ENCODE data around the gene FAM216A.
"Not testable (repeated sequence)": the region's sequence is repeated elsewhere in the genome, so short reads cannot be mapped to it uniquely, and the experiment has no call there.

Gene FAM216A

GRCh38 chr12:110503432-110503831 lies 34.8 kb downstream of the FAM216A start:
- TF ChIP-seq CTCF (IDR thresholded peaks at IDR 0.05) (no peak), ZFX (IDR thresholded peaks at IDR 0.05; ENCODE audit: borderline replicate concordance) (no peak)
- no peak overlapping the region for H3K27ac ChIP-seq

DNA sequence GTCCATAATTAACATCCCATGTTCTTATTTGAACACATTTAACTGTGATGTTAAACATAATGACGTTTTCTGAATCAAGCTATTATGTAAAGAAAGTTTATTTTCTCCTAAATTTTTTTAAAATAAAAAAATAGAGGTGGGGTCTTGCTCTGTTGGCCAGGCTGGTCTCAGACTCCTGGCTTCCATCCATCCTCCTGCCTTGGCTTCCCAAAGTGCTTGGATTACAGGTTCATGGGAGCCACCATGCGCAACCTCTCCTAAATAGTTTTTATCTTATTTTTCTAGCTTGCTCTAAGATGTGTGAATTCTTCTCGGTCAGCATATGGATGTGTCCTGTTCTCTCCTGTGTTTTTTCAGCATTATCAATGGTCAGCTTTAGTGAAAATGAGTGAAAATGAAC lies 36.7 kb downstream of the FAM216A start:
- no peak for TF ChIP-seq ZFX (IDR thresholded peaks at IDR 0.05; ENCODE audit: borderline replicate concordance)
- TF ChIP-seq CTCF (IDR thresholded peaks at IDR 0.05): no peak
- no peak overlapping the region for H3K27ac ChIP-seq

- H3K27ac ChIP-seq: no peak overlapping the region
- TF ChIP-seq CTCF (IDR thresholded peaks at IDR 0.05) (no peak), ZFX (IDR thresholded peaks at IDR 0.05; ENCODE audit: borderline replicate concordance) (no peak)
Observed at GRCh38 chr12:110508071-110508586, 39.5 kb downstream of the FAM216A start.

GRCh38 chr12:110513842-110514241 lies 45.2 kb downstream of the FAM216A start:
- no peak overlapping the region for H3K27ac ChIP-seq
- TF ChIP-seq CTCF (IDR thresholded peaks at IDR 0.05) (no peak), ZFX (IDR thresholded peaks at IDR 0.05; ENCODE audit: borderline replicate concordance) (no peak)

GRCh38 chr12:110514363-110514762 lies 45.7 kb downstream of the FAM216A start:
- H3K27ac ChIP-seq: no peak overlapping the region
- no peak for TF ChIP-seq ZFX (IDR thresholded peaks at IDR 0.05; ENCODE audit: borderline replicate concordance)
- TF ChIP-seq CTCF (IDR thresholded peaks at IDR 0.05): no peak

- H3K27ac ChIP-seq: no peak overlapping the region
- TF ChIP-seq ZFX (IDR thresholded peaks at IDR 0.05; ENCODE audit: borderline replicate concordance) (no peak), CTCF (IDR thresholded peaks at IDR 0.05) (no peak)
Observed at GRCh38 chr12:110516995-110517394, 48.4 kb downstream of the FAM216A start.

DNA sequence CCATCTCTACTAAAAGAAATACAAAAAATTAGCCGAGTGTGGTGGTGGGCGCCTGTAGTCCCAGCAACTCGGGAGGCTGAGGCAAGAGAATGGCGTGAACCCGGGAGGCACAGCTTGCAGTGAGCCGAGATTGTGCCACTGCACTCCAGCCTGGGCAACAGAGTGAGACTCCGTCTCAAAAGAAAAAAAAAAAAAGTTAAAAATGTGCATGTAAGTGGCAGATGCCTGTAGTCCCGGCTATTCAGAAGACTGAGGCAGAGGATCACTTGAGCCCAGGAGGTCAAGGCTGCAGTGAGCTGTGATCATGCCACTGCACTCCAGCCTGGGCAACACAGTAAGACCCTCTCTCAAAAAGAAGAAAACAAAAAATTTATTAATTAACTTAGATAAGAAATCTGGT lies 49.4 kb downstream of the FAM216A start:
- H3K27ac ChIP-seq: not testable (repeated sequence)

DNA sequence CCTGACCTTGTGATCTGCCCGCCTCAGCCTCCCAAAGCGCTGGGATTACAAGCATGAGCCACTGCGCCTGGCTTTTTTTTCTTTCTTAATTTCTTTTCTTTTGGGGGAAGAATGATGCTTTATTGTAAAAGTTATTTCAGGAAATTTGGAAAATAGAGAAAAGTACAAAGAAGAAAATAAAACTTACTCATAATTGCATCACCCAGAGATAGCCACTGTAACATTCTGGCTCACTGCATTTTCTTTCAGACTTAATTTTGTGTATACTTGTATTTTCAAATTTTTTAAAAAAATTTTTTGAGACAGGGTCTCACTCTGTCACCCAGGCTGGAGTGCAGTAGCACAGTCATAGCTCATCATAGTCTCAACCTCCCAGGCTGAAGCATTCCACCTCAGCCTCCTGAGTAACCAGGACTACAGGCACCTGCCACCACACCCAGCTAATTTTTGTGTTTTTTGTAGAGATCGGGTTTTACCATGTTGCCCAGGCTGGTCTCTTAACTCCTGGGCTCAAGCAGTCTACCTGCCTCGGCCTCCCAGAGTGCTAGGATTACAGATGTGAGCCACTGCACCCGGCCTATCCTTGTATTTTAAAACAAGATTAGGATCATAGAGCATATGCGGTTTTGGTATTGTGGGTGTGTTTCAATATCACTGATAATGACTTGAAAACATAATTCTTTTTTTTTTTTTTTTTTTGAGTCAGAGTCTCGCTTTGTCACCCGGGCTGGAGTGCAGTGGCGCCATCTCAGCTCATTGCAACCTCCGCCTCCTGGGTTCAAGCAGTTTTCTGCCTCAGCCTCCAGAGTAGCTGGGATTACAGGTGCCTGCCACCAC lies 52.4 kb downstream of the FAM216A start:
- H3K27ac ChIP-seq: not testable (repeated sequence)

All from 22Rv1 (cell line).